HUES64 (cell line): ENCODE measurements around the gene ITGA5.

Source experiments
- H3K27ac ChIP-seq: 2 replicates; pipeline ENCODE4 v1.7.0; 2013; ENCODE audit warnings: low read depth, low read length, inconsistent platforms
- H3K27me3 ChIP-seq: 2 replicates; pipeline ENCODE4 v1.6.1; 2013; ENCODE audit warnings: mild to moderate bottlenecking, low read length; ENCODE audit not compliant: insufficient read depth
- H3K36me3 ChIP-seq: 2 replicates; pipeline ENCODE4 v1.6.1; 2013; ENCODE audit warnings: mild to moderate bottlenecking, low read length; ENCODE audit not compliant: insufficient read depth
- H3K4me1 ChIP-seq: 2 replicates; pipeline ENCODE4 v1.6.1; 2013; ENCODE audit warnings: mild to moderate bottlenecking, low read length, moderate library complexity; ENCODE audit not compliant: insufficient read depth
- H3K4me3 ChIP-seq: 2 replicates; pipeline ENCODE4 v1.5.1; 2013; ENCODE audit warnings: mild to moderate bottlenecking, low read length, moderate library complexity
- H3K9ac ChIP-seq: 2 replicates; pipeline ENCODE4 v1.6.1; 2013; ENCODE audit warnings: mild to moderate bottlenecking, low read depth, low read length
- H3K9me3 ChIP-seq: 2 replicates; pipeline ENCODE4 v1.6.1; 2013; ENCODE audit warnings: low read depth, low read length; ENCODE audit not compliant: insufficient read depth
- WGBS: fragments of 150-250, 120-280 bp; methylation state at CpG from one replicate; pipeline ENCODE4 v1.1.7; 2013; ENCODE audit warnings: missing lambda C conversion rate; 5-methylcytosine and 5-hydroxymethylcytosine counted together

Gene ITGA5

GRCh38 chr12:54417712-54418440, 1.2 kb downstream of the ITGA5 start:
- Histone ChIP-seq H3K4me3 (peak overlapping the region; percentile 86), H3K9ac (peak overlapping the region; percentile 66), H3K36me3 (no peaks in the 10 kb centered on the region), H3K4me1 (peaks cover 28% of the 10 kb centered on the region), H3K27ac (no peak overlapping the region), H3K27me3 (peaks cover 18% of the 10 kb centered on the region), H3K9me3 (no peaks in the 10 kb centered on the region)
- 8% methylated on average over 16 of the region's 25 CpGs for WGBS

GRCh38 chr12:54416687-54417603, 2.1 kb downstream of the ITGA5 start:
- H3K27ac ChIP-seq, result no peak overlapping the region
- H3K9me3 ChIP-seq, result no peaks in the 10 kb centered on the region
- peak overlapping the region; percentile 86 for H3K4me3 ChIP-seq
- no peak overlapping the region for H3K9ac ChIP-seq
- no peaks in the 10 kb centered on the region for H3K36me3 ChIP-seq
- 77% methylated on average over 4 of the region's 5 CpGs for WGBS
- peaks cover 14% of the 10 kb centered on the region for H3K27me3 ChIP-seq
- H3K4me1 ChIP-seq, result peaks cover 28% of the 10 kb centered on the region

GRCh38 chr12:54415221-54415929, 3.7 kb downstream of the ITGA5 start:
- H3K27ac ChIP-seq, result no peak overlapping the region
- WGBS, result 87% methylated on average over 4 of the region's 4 CpGs
- H3K36me3 ChIP-seq, result peaks cover 7% of the 10 kb centered on the region; the same call in 1 of the 2 replicates
- H3K4me3 ChIP-seq, result no peak overlapping the region
- H3K9ac ChIP-seq, result no peak overlapping the region
- no peaks in the 10 kb centered on the region for H3K9me3 ChIP-seq
- peaks cover 7% of the 10 kb centered on the region; the same call in 1 of the 2 replicates for H3K27me3 ChIP-seq
- peaks cover 16% of the 10 kb centered on the region for H3K4me1 ChIP-seq

- Histone ChIP-seq H3K9ac (no peak overlapping the region), H3K9me3 (no peaks in the 10 kb centered on the region), H3K4me3 (no peak overlapping the region), H3K27ac (no peak overlapping the region), H3K4me1 (peaks cover 13% of the 10 kb centered on the region; the same call in 1 of the 2 replicates), H3K36me3 (peaks cover 19% of the 10 kb centered on the region; the same call in 1 of the 2 replicates), H3K27me3 (peaks cover 5% of the 10 kb centered on the region; the same call in 1 of the 2 replicates)
- WGBS, result 76% methylated on average over 9 of the region's 9 CpGs
Observed at GRCh38 chr12:54413284-54414190, 5.5 kb downstream of the ITGA5 start.

GRCh38 chr12:54412786-54413185, 6.3 kb downstream of the ITGA5 start:
- no peak overlapping the region for H3K27ac ChIP-seq
- peaks cover 12% of the 10 kb centered on the region; the same call in 1 of the 2 replicates for H3K4me1 ChIP-seq
- no peak overlapping the region for H3K9ac ChIP-seq
- H3K9me3 ChIP-seq, result no peaks in the 10 kb centered on the region
- peaks cover 24% of the 10 kb centered on the region for H3K36me3 ChIP-seq
- no peak overlapping the region for H3K4me3 ChIP-seq
- WGBS, result 88% methylated on average over 3 of the region's 3 CpGs
- H3K27me3 ChIP-seq, result peaks cover 4% of the 10 kb centered on the region; the same call in 1 of the 2 replicates

- 90% methylated on average over 4 of the region's 4 CpGs for WGBS
- Histone ChIP-seq H3K9me3 (no peaks in the 10 kb centered on the region), H3K9ac (no peak overlapping the region), H3K36me3 (peaks cover 28% of the 10 kb centered on the region), H3K4me3 (no peak overlapping the region), H3K27me3 (no peaks in the 10 kb centered on the region), H3K27ac (no peak overlapping the region), H3K4me1 (peaks cover 8% of the 10 kb centered on the region; the same call in 1 of the 2 replicates)
Observed at GRCh38 chr12:54412348-54412747, 6.7 kb downstream of the ITGA5 start.

GRCh38 chr12:54411391-54412241, 7.5 kb downstream of the ITGA5 start:
- WGBS, result 73% methylated on average over 10 of the region's 10 CpGs
- Histone ChIP-seq H3K36me3 (peaks cover 36% of the 10 kb centered on the region), H3K9me3 (no peaks in the 10 kb centered on the region), H3K27ac (no peak overlapping the region), H3K4me3 (no peak overlapping the region), H3K27me3 (no peaks in the 10 kb centered on the region), H3K4me1 (0 out of 2 replicates have a peak, but pooled peaks cover 1% of the 10 kb centered on the region), H3K9ac (no peak overlapping the region)

- Histone ChIP-seq H3K4me3 (no peak overlapping the region), H3K27ac (no peak overlapping the region), H3K36me3 (peaks cover 52% of the 10 kb centered on the region), H3K27me3 (no peaks in the 10 kb centered on the region), H3K4me1 (no peaks in the 10 kb centered on the region), H3K9me3 (no peaks in the 10 kb centered on the region), H3K9ac (no peak overlapping the region)
- WGBS, result 95% methylated on average over 8 of the region's 8 CpGs
Observed at GRCh38 chr12:54409267-54409666, 9.8 kb downstream of the ITGA5 start.

- Histone ChIP-seq H3K36me3 (peaks cover 70% of the 10 kb centered on the region), H3K9ac (no peak overlapping the region), H3K9me3 (no peaks in the 10 kb centered on the region), H3K4me1 (no peaks in the 10 kb centered on the region), H3K27me3 (no peaks in the 10 kb centered on the region), H3K4me3 (no peak overlapping the region), H3K27ac (no peak overlapping the region)
- 88% methylated on average over 5 of the region's 5 CpGs for WGBS
Observed at GRCh38 chr12:54407183-54407905, 11.7 kb downstream of the ITGA5 start.
